ENCODE results near the gene FBXL13.

DNA sequence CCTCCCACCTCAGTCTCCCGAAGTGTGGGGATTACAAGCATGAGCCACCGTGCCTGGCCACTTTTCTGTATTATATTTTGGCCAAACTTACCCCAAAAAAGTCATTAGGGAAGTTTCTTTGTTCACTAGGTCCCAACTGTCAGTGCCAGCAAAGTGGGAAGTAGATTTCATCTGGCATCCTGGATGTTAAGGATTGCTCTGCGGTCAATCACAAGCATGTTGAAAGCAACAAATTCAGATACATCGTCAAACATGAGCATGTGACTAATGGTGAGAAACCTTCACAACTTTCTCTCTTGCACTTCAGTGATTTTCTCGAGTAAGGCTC is 176.1 kb downstream of the FBXL13 start:
- TF ChIP-seq, protein P1, sequence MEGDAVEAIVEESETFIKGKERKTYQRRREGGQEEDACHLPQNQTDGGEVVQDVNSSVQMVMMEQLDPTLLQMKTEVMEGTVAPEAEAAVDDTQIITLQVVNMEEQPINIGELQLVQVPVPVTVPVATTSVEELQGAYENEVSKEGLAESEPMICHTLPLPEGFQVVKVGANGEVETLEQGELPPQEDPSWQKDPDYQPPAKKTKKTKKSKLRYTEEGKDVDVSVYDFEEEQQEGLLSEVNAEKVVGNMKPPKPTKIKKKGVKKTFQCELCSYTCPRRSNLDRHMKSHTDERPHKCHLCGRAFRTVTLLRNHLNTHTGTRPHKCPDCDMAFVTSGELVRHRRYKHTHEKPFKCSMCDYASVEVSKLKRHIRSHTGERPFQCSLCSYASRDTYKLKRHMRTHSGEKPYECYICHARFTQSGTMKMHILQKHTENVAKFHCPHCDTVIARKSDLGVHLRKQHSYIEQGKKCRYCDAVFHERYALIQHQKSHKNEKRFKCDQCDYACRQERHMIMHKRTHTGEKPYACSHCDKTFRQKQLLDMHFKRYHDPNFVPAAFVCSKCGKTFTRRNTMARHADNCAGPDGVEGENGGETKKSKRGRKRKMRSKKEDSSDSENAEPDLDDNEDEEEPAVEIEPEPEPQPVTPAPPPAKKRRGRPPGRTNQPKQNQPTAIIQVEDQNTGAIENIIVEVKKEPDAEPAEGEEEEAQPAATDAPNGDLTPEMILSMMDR (IDR thresholded peaks at IDR 0.05): no peak
- no peak for TF ChIP-seq POLR2A (IDR thresholded peaks at IDR 0.05)
